HG03378 (cell line): ENCODE data around the gene IFIT5.
A peak's percentile ranks its signal among the peaks of the same experiment; 100 is the strongest.
"Not testable (repeated sequence)": the region's sequence is repeated elsewhere in the genome, so short reads cannot be mapped to it uniquely, and the experiment has no call there.

ENCODE experiments used
- ATAC-seq: cut with Tn5 transposase; IDR thresholded peaks from one replicate; pipeline ENCODE4 v1.9.1; 2021; ENCODE audit warnings: mild to moderate bottlenecking, moderate library complexity; ENCODE audit not compliant: unreplicated experiment

The IFIT5 gene, protein sequence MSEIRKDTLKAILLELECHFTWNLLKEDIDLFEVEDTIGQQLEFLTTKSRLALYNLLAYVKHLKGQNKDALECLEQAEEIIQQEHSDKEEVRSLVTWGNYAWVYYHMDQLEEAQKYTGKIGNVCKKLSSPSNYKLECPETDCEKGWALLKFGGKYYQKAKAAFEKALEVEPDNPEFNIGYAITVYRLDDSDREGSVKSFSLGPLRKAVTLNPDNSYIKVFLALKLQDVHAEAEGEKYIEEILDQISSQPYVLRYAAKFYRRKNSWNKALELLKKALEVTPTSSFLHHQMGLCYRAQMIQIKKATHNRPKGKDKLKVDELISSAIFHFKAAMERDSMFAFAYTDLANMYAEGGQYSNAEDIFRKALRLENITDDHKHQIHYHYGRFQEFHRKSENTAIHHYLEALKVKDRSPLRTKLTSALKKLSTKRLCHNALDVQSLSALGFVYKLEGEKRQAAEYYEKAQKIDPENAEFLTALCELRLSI

GRCh38 chr10:89414146-89414878 lies at the start of gene IFIT5:
Gene IFIT5 (plus strand): TSS chr10:89414568. CDS start chr10:89414799, 231 bp downstream.
- peak; percentile 77 for ATAC-seq

- ATAC-seq: peak; percentile 72
Measured at GRCh38 chr10:89367529-89367928, 46.8 kb upstream of the IFIT5 start.

DNA sequence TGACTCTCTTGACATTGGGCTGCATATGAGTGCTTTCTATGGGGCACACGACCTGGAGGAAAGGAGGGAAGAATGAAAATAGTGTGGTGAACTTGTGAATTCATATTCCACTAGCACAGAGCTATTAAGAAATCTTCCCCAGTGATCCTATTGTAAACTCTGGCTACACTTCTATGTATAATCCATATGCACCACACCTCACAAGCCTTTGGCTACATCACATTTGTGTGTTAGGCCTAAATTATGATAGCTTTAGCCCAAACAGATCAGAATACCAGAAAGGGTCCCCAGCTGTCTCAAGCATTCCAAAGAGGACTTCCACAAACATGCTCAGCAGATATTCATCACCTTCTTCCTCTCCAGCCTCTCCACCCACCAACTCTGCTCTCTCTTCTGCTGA lies 46.2 kb upstream of the IFIT5 start:
- no peak for ATAC-seq

DNA sequence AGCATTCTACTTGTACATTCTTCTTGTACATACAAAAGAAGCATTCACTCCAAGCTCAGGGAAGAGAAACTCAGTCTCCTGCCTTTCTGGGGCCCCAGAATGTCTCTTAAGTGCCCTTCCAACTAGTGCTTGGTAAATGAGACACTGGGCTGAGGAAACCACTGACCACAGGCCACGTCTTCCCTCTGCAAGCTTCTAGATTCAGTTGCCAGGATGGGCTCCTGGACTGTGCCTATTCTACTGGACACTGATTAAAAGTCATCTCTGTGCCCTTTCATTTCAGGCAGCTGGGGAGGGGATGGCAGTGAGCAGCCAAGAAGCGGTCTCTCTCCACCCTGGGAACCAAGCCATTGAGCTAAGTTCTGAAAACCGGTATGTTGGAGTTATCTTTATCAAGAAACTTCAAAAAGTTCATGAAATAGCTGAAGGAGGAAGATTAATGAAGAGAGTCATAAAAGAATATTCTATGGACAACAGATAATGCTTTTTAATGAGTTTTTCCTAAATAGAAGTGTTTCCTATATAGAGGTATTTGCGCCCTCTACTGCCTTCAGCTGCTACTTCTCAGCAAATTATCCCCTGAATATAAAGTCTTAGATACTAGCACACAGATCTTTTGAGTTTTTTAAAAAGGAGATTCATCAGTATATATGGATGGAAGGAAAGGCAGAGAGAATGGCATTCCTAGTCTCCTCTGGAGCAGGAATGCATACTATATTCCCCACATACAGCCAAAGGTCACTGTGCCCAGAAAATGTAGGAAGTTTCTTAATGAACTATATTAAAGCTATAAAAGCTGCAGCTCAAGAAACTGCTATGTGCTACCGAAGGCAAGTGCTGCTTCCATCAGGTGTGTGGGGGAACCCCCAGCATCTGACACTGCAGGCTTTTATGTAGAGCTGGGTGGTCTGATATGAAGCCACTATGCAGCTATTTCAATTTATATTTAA lies 44.9 kb upstream of the IFIT5 start:
- ATAC-seq: no peak

- no peak for ATAC-seq
Measured at GRCh38 chr10:89371079-89371478, 43.3 kb upstream of the IFIT5 start.

DNA sequence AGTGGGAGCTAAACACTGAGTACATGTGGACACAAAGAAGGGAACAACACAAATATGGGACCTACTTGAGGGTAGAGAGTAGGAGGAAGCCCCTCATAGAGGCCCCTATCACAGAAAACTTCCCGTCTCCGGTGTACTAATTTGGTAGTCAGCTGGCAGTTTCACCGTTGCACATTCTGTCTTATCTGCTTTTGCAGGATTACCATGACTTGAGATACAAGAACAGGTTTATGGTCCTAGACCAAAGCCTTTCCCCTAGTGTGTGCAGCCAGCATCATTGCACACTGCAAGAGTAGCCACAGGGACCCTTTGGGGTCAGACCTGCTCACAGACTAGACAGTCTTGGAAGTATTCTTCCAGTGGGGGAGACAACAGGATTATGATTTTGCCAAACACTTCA lies 42.4 kb upstream of the IFIT5 start:
- ATAC-seq: no peak

- ATAC-seq: no peak
Measured at GRCh38 chr10:89373916-89374711, 40.3 kb upstream of the IFIT5 start.

DNA sequence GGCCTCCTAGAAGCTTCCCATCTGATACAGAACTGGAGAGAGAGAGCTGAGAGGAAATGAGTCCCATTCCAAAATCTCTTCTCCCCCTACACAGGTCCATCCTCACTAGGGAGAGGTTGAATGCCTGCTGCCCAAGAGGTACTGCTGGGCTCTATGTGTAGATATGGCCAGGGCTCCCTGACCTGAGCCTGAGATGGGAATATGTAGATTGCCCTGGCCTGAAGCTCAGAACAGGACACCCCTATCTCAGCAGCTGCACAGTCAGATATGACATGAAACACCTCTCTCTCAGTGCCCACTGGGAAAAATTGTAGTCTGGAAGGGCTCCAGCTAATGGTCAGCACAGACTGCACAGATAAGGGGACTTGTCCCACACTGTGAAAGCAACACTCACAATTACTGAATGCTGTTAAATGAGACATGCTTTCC lies 39.6 kb upstream of the IFIT5 start:
- no peak for ATAC-seq

DNA sequence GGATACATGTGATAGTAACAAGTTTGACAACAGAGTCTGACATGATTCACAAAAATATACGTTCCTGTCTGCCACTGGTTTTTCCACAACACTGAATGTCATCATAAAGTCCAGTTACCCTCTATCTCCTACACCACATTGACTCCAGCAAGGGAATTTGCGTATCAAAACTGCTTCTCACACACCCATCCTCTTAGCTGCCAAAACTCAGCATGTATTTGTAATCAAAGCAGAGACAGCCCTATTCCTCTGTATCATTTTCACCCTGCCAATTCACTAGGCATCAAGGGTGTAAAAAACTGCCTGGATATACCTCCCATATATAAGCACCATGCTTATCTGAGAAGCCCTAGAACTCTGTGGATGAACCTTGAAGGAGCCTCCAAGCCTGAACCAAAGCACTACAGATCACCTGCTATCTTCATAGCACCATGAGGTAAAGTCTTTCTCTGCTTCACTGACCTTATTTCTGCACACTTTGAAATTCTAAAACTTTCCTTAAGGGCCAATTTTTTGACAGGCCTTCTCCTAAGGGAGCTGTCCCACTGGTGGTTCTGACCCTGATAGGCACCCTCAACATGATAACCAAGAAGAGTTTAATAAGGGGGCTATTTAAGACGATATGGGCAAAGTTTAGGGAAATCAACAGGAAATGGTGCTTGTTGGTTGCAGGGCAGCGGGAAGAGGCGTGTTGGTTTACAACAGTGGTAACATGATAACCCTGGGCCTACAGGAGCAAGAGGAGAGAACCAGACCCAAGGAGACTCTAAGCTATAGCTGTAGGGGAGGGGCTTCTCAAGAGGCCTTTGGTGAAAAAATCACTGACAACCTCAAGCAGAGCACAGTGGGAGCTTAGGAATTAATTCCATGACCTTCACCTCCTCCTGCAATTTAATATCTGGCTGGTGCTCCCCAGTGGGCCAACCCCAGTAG lies 36.4 kb upstream of the IFIT5 start, which contains the start of gene IFIT1B:
TSS of gene IFIT1B (plus strand) at position 352 of the 933 bp plus-strand sequence. CDS start at position 432, 80 bp downstream.
- ATAC-seq: no peak

DNA sequence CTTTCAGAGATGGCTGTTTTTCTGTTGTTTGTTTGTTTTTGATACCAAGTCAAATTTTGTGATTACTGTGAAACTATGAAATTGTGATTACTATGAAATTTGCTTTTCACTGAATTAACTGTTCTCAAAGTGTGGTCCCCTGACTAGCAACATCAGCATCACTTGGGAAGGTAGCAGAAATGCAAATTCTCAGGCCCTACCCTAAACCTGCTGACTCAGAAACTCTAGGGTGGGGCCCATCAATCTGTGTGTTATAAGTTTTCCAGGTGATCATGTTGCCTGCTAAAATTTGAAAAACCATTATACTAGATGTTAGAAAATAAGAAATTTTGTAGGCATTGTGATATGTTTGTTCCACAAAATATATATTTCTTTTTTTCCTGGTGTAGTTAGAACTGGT lies 35.3 kb upstream of the IFIT5 start:
- no peak for ATAC-seq

GRCh38 chr10:89382757-89383156 lies 31.6 kb upstream of the IFIT5 start:
- no peak for ATAC-seq

- ATAC-seq: no peak
Measured at GRCh38 chr10:89384474-89385340, 29.7 kb upstream of the IFIT5 start.

DNA sequence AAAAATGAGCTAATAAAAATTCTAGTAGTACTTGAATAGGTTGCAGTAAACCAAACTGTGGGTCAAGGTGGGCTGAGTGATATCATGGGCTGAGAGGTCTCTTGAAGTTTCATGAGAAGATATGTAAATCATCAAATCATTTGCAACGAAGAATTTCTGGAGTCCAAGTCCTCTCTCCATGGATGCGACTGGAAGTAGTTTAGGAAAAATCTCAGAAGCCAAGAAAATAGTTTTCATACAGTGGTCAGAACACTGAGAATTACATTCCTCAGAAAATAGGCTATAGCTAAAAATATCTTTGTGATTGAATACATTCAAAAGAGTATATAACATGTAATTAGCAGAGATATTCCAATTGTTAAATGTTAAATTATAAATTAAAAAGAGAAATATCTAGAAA lies 25.6 kb upstream of the IFIT5 start:
- no peak for ATAC-seq

- ATAC-seq: no peak
Measured at GRCh38 chr10:89389254-89389653, 25.1 kb upstream of the IFIT5 start.

DNA sequence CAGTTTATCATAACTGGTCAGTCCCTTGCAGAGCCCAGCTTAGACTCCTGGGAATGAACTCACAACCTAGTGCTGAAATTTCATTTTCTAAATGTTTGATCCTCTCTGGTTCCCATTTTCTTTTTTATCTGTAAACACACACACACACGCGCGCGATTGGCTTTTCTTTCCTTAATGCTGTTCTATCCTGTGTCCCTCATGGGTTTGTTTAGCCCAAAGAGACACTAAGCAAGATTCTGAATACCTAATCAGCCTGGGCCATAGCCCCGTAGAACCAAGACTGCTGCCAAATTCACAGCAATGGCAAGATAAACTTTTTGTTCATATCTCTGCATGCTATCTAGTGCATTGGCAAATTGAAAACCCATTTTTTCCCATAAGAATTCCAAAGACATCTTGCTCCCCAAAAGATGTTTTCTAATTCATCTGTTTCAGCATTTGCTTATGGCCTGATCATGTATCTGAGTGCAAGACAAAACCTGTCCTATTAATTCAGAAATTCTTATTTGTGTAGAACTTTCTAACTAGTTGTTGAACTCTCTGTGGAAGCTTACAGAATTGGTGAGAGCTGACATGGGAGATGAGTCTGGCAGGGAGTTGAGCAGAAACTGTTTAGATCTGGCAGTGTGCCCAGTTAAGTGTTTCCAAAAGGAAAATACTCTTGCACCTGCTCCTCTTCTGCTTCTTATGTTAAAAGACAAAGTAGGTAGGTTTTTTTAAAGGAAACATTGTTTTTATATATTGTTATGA lies 23.7 kb upstream of the IFIT5 start:
- no peak for ATAC-seq

DNA sequence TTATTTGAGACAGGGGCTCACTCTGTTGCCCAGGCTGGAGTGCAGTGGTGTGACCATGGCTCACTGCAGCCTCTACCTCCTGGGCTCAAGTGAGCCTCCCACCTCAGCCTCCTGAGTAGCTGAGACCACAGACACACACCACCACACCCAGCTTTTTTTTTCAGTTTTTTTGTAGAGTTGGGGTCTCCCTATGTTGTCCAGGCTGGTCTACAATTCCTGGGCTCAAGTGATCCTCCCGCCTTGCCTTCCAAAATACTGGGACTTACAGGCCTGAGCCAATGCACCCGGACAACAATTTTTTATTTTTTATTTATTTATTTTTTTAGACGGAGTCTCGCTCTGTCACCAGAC lies 23.2 kb upstream of the IFIT5 start:
- not testable (repeated sequence) for ATAC-seq
